Measurements from ENCODE around the gene KLF2.
"Not testable (repeated sequence)": the region's sequence is repeated elsewhere in the genome, so short reads cannot be mapped to it uniquely, and the experiment has no call there.

Gene KLF2

GRCh38 chr19:16324384-16325160, at the start of gene KLF2:
KLF2 (plus strand) TSS chr19:16324826; CDS start chr19:16324924, 98 bp downstream.
- no peak within 1 kb of the TSS for H3K27ac Mint-ChIP-seq
- no peaks in the 10 kb centered on the region for H3K9me3 Mint-ChIP-seq
- peak within 1 kb of the TSS; percentile 32 for H3K4me3 Mint-ChIP-seq
- TF ChIP-seq CTCF (IDR thresholded peaks at IDR 0.05): no peak
- H3K27me3 Mint-ChIP-seq (ENCODE audit: low read depth, poor library complexity): peaks cover 88% of the 10 kb centered on the region
- DNase-seq: peak; percentile 83
- H3K4me1 Mint-ChIP-seq: peaks cover 8% of the 10 kb centered on the region
- no peaks in the 10 kb centered on the region for H3K36me3 Mint-ChIP-seq (ENCODE audit: low read depth)

GRCh38 chr19:16280306-16280705, 44.3 kb upstream of the KLF2 start:
- TF ChIP-seq CTCF (IDR thresholded peaks at IDR 0.05): no peak
- H3K9me3 Mint-ChIP-seq: peaks cover 3% of the 10 kb centered on the region
- H3K27me3 Mint-ChIP-seq (ENCODE audit: low read depth, poor library complexity): peaks cover 32% of the 10 kb centered on the region
- H3K27ac Mint-ChIP-seq: no peak overlapping the region
- H3K4me1 Mint-ChIP-seq: peaks cover 31% of the 10 kb centered on the region
- DNase-seq: no peak
- H3K36me3 Mint-ChIP-seq (ENCODE audit: low read depth): no peaks in the 10 kb centered on the region
- no peak overlapping the region for H3K4me3 Mint-ChIP-seq

- no peak for DNase-seq
- Mint-ChIP-seq H3K27me3 (ENCODE audit: low read depth, poor library complexity) (peaks cover 27% of the 10 kb centered on the region), H3K4me1 (peaks cover 40% of the 10 kb centered on the region), H3K4me3 (no peak overlapping the region), H3K36me3 (ENCODE audit: low read depth) (no peaks in the 10 kb centered on the region), H3K27ac (peak overlapping the region; percentile 68), H3K9me3 (no peaks in the 10 kb centered on the region)
- no peak for TF ChIP-seq CTCF (IDR thresholded peaks at IDR 0.05)
Measured at GRCh38 chr19:16281743-16282142, 42.9 kb upstream of the KLF2 start.

GRCh38 chr19:16283210-16284061, 41.2 kb upstream of the KLF2 start:
- Mint-ChIP-seq H3K9me3 (no peaks in the 10 kb centered on the region), H3K27me3 (ENCODE audit: low read depth, poor library complexity) (peaks cover 39% of the 10 kb centered on the region), H3K36me3 (ENCODE audit: low read depth) (no peaks in the 10 kb centered on the region), H3K4me3 (no peak overlapping the region), H3K27ac (peak overlapping the region; percentile 95), H3K4me1 (peaks cover 41% of the 10 kb centered on the region)
- DNase-seq: no peak
- TF ChIP-seq CTCF (IDR thresholded peaks at IDR 0.05): no peak

- TF ChIP-seq CTCF (IDR thresholded peaks at IDR 0.05): no peak
- H3K27me3 Mint-ChIP-seq (ENCODE audit: low read depth, poor library complexity): peaks cover 33% of the 10 kb centered on the region
- peaks cover 41% of the 10 kb centered on the region for H3K4me1 Mint-ChIP-seq
- H3K4me3 Mint-ChIP-seq: no peak overlapping the region
- DNase-seq: no peak
- H3K36me3 Mint-ChIP-seq (ENCODE audit: low read depth): no peaks in the 10 kb centered on the region
- H3K9me3 Mint-ChIP-seq: no peaks in the 10 kb centered on the region
- H3K27ac Mint-ChIP-seq: no peak overlapping the region
Measured at GRCh38 chr19:16284505-16284904, 40.1 kb upstream of the KLF2 start.

- not testable (repeated sequence) for DNase-seq; H3K9me3 Mint-ChIP-seq; H3K4me3 Mint-ChIP-seq; H3K27ac Mint-ChIP-seq; H3K36me3 Mint-ChIP-seq (ENCODE audit: low read depth)
- peaks cover 33% of the 10 kb centered on the region for H3K27me3 Mint-ChIP-seq (ENCODE audit: low read depth, poor library complexity)
- peaks cover 41% of the 10 kb centered on the region for H3K4me1 Mint-ChIP-seq
Measured at GRCh38 chr19:16285079-16285478, 39.5 kb upstream of the KLF2 start.

All from nephron progenitor cell (in vitro differentiated cells).